NK-92 treated with Interleukin-12 subunit alpha and Interleukin-12 subunit beta, amount 100 ng/mL, for 24 hours (cell line): ENCODE results near the gene STK26.
"Not testable (repeated sequence)": the region's sequence is repeated elsewhere in the genome, so short reads cannot be mapped to it uniquely, and the experiment has no call there.

Experiments
- DNase-seq: peaks from one replicate; lab custom pipeline; 2025; lab: John Stamatoyannopoulos, UW

The STK26 gene

DNA sequence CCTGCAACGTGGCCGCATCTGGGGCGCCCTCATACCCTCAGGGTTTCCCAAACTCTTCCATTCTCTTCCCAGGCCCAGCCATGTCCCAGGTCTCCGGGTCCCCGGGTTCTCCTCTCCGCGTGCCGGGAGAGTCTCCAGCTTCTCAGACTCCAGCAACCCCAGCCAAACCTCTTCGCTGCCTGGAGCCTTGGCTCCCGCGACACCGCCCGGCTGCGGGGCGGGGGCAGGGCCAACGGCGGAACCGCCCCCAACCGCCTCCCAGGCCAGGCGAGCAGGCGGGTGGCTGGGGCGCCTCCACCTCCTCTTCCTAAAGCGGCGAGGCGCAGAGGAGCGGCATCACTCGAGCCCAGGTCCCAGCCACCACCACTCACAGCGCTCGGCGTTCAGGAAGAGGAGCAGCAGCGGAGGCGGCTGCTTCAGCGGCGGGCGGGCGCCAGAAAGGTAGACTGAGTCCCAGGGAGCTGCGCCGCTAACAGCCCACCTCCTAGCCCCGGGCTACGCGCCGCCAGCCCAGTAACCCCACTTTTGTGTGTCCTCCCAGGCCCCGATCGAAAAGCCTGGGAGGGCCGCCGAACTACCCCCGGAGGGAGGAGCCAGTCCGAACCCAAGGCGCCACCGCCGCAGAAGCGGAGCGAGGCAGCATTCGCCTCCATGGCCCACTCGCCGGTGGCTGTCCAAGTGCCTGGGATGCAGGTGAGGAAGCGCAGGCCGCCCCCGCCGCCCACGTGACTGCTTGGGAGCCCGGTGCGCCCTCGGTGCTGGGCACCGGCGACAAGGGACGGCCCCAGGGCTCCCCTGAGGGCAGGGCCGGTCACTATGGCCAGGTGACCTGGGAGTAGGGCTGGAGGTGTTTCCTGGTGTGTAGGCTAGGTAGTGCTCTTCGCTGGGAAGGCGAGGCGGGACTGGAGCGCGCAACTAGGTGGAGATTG is at the start of gene STK26:
STK26 (plus strand) TSS at position 336 of the 929 bp plus-strand sequence; CDS start at position 652, 316 bp downstream.
- DNase-seq = peak; percentile 56

DNA sequence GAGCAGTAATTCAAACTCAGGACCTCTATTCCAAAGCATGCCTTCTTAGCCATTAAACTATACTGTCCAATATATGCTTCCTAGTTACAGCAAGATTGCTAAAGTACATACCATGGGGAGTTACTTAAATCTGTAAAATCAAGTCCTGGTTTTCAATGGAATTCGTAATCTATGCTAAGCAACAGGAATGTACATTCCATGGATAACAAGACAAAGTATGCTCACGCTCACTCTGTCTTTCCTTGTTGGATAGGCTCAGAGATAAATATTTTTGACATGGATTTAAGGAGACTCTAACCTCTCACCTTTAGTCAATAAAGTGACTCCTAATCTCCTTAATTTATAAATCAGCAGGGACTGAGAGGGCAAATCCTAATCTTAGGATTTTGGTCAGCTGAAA is 47.3 kb upstream of the STK26 start:
- no peak for DNase-seq

DNA sequence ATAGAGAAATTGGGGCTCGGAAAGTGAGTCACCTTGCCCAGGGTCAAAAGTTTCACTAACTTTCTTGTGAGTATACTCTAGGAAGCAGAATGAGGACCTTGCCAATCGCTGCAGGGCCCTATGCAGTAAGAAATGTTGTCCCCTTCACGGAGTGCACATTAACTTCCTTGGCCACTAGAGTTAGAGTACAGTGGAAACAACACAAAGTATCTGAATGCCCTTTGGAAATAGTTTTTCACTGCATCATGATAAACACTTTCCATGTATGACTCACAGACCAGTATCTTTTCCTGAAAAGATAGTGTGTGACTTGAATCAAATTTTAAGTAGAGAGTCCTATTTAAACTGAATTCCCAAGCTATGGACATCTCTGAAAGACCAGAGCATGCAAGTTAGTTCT is 45.5 kb upstream of the STK26 start:
- DNase-seq = no peak

DNA sequence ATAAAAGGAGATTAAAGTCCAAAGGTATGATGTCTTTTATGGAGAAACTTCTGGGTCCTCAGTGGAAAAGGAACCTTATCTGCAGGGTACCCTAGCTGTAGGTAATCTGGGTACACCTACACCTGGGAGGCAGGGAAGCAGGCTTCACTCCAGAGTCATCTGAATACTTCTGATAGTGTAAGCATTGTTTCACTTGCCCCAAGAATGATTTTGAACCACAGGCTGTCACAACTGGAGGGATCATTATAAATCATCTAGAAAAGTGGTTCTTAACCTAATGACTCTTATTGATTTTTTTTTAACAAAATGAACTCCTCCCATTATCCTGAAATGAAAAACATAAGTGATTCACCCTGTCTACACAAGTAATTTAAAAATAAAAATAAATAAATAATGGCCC is 44.0 kb upstream of the STK26 start:
- no peak for DNase-seq

DNA sequence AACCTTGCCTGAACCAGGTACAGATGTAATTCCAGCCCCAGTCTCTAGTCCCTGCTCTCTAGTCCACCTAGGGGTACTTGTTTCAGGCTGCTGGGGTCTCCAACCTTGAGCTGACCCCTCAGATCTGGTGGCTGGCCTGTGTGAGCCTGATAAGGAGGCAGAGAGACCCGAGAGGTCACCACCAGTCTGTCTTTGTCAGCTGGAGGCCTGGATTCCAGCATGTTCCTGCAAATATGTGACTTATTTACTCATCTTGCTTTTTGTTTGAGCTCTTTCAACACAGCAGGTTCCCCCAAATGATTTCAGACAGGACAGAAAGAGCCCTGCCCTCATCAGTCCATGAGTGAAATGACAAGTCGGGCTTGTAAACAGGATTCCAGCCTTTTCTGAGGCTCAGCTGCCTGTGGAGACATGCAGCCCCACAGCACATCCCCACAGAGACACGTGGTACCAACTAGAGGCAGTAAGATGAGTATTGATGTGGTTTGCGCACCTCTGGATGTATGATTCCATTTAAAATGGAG is 37.5 kb upstream of the STK26 start:
- no peak for DNase-seq

DNA sequence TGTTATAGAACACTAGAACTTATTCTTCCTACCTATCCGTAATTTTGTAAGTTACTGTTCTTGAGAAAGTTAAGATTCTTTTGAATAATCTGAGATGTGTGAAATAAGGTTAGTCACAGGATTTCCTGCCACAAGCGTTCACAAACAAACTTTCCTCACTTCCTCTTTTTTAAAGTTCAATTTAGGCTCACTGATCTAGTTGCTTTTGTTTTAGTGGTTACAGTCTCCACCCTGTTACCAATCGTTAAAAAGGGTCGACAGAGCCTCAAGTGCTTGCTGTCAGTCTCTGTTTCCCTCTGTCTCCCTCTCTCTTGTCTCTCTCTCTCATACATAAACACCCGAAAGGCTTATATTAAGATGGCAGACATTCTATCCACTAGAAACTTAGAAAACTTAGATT is 35.9 kb upstream of the STK26 start:
- DNase-seq = no peak

DNA sequence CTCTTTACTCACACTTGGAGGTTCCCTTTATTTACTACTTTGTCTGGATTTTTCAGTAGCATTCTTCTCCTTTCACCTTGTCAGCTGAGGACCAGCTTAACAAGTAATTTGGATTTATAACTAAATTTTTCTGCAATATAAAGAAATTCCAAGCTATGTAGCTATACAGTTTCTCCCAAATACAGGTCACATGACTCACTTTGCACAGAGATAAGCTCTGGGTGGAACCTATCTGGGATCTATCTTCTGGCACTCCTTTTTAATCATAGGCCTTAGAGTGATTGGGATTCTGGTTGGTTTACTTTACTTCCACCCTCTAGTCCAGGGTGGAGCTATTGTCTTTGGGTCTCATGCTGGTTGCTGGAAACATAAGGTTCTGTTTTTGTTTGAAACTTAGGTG is 34.9 kb upstream of the STK26 start:
- DNase-seq = no peak

DNA sequence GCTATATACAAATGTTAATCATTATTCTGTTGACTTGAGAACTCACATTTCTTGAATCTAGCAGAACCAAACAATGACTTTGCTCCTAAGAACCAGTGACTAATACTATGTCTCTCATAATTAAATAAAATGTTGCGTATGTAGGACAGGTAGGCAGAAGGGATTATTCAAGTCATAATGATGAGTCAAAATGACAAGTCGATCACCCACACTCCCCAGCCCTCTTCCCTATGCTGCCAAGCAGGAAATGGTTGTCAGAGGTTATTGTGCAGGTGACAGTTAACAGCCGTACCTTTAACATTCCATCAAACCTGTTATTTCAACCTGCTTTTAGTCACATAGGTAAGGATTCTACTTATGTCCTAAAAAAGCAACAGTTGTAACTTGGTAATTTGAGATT is 22.0 kb upstream of the STK26 start:
- DNase-seq = no peak

DNA sequence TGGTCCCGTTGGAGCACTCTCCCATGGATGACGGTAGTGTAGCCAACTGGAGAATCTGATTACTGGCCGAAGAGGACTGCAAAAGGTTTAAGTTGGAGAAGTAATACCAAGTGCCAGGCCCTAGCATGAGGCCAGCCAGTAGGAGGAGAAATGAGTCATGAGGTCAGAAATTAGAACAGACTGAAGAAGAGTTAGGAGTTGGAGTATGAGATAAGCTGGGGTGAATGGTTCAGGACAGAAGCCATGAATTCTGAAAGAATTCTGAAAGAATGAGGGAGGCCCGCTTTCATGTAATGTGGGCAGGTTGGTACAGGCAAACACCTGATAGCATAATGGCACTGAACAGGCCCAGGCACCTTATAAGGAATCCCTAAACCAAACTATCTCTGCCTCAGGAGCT is 18.4 kb upstream of the STK26 start:
- DNase-seq = no peak

DNA sequence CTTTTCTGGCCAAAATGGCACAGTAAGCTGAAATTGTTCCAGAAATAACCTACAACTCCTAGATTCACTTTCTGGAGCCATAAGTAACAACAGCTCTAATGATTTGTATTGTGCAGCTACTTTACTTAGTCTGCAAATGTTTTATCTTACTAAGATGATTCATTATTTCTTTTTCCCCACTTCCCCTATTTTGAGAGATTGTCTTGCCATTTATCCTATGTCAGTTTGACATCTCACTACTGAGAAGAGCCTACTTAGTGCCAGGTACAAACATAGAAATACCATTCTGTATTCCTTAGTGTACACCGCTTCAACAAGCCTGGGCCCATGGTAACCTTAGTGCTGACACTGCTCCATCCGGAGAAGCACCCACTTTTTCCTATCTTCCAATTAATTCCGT is 13.8 kb upstream of the STK26 start:
- DNase-seq = no peak

DNA sequence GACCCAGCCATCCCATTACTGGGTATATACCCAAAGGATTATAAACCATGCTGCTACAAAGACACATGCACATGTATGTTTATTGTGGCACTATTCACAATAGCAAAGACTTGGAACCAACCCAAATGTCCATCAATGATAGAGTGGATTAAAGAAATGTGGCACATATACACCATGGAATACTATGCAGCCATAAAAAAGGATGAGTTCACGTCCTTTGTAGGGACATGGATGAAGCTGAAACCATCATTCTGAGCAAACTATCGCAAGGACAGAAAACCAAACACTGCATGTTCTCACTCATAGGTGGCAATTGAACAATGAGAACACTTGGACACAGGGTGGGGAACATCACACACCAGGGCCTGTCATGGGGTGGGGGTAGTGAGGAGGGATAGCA is 12.9 kb upstream of the STK26 start:
- not testable (repeated sequence) for DNase-seq

DNA sequence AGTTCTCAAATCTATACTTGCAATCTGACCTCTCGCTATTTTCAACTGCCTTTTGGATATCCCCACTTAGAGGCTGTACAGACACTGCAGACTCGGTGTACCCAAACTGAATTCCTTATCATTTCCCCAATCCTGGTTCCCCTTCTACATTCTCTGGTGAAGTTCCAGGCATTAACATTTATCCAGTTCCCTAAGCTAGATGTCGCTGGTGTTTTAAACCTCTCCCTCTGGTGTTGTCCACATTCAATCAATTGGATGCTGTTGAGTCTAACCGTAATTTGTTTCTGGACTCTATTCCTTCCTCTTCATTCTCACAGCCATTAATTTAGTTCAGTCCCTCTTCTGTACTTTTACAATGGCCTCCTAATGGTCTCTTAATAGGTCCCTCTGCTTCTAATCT is 7.2 kb upstream of the STK26 start:
- no peak for DNase-seq

DNA sequence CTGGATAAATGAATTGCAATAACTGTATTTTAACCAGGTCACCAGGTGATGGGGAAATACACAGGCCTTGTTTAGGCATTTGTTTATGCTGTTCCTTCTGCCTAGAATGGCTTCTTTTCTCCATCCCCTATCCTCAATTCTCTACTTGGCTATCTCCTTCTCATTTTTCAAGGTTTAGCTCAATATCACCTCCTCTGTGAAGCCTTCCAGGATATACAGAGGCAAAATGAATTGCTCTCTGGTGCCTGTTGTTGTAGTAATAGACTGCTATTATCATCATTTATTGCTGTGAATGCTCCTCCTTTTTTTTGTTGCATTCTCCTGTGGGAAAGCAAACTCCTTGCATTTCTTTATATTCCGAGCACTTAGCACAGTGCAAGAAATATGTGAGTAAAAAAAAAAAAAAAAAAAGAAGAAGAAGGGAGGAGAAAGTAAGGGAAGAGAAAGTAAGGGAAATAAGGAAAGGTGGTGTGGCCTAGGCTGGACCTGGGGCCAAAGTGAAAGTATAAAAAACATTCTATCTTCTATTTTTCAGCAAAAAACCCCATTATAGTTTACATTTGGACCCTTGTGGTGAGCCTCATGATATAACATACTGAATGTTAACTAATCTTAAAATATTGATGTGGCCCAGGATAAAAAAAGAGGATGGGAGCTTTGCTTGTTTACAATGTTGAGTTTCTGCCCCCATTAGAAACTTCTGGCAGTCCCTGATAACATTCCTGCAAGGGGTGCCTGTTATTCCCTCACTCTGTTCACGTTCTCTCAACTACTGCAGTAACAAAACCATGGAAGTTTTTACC is 6.3 kb upstream of the STK26 start:
- no peak for DNase-seq

DNA sequence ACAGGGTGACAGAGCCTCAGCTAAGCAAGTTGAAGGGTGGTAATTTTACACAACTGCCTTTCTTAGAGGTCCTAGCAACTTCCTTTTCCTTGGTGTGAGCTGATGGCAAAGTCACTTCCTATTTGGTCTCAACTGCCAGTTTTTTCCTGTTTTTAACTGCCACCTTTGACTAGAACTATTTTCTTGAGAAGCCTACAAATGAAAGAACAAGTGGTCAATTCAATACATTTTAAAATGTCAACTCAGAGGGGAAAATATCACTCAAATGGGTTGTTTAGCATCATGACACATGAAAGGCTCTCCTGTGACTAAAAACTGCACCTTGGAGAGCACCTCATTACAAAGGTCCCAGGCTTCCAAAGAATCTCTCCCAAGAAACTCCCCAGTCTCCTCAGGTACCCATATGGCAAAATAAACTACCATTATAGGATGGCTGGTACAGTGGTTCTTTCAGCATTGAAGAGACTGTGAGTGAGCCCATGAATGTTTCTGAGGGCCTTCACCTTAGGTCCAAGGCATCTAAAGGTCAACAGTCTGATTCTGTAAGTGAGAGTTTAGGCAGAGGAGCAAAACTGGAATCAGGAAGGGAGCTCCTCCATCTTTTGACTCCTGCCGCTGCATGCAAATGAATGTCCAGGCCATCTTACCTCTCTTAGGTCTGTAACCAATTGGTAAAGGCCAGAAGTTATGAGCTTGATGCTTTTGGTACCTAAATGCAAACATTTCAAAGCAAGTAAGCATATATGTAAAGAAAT is 5.5 kb upstream of the STK26 start:
- DNase-seq = no peak

DNA sequence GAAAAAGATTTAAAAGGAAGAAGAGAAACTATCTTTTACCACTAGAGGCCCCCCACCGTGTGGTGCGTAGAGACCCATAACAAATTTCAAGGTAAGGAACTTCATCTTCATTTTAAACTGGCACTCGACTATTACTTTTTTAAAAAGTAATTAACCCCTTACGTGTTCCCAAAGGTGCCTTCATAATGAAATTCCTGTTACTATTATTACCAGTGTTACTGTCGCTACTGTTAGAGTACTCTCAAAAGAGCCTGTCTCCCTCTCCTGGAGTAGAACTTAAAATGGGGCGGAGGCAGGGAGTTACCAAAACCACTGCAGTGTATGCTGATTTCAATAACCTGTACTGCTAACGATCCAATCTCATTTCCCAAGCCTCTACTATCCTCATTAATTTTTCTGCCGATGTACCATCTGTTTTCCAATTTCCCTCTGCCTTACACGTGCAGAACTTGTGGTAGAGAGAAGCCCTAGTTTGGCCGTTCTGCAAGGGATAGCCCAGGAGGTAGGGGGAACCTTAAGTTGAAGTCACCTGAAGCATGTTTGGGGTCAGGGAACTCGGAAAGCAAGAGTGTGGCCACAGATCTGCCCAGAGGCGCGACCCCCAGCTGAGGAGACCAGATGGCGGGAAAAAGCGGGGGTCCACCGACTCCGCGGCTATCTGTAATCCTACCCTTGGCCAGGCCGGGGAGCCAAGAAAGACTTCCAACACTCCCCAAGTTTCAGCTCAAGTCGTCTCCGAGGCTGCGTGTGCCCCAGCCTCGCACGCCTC is 720 bp upstream of the STK26 start:
- peak; percentile 30 for DNase-seq

DNA sequence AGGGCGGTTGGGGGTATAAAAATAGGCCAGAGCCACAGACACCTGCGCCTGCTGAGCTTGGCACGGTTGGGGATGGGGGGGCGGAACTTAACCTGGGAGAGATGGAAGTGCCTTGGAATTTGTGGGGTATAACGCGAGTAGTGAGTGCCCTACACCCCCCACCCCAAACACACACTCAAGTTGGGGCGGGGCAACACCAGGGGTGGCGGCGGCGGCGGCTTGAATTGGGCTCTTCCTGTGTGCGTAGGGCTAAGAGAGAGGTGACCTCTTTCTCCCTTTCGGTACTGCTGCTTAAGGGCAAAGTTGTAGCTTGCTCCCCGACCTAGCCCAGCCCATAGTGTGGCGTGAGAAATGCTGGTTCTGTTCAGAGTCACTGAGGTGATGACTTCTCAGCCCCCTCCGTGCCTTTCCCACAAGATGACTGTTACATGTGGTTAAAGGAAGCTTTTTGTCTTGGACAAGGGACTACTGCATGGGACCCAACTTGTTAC is 839 bp downstream of the STK26 start:
- peak; percentile 41 for DNase-seq

DNA sequence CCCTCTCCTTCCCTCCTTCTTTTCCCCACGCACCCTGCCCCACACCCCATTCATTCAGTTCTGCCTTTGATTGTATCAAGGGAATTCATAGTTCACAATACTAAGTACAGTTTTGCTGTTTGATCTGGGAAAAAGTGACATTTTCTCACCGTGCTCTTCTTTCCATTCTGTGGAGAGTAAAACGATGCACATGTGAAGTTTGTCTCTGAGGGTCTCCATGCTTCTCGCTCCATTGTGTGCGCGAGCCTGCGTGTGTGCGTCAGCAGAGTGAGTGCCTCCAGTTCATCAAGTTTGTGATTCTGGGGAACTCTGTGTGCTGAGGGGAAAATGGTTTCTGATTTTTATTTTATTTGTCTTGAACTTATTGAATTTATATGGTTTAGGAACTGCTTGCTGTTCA is 1.9 kb downstream of the STK26 start:
- no peak for DNase-seq

DNA sequence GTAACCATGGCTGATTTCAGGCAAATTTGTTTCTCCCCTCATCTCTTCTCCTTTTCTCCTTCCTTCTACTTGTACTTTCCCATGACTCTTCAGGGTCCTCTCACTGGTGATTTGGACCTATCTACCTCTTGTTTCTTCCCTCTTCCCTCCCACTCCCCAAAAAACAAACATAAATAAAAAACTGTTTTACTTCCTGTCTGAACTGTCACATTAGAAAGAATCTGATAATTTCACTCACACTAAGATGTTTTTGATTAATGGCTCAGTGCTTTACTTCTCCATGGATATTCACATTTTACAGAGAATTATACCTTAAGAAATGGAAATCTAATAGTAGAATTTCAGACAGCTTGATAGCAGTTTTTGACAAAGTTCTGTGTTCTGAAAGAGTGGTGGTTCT is 7.2 kb downstream of the STK26 start:
- no peak for DNase-seq

DNA sequence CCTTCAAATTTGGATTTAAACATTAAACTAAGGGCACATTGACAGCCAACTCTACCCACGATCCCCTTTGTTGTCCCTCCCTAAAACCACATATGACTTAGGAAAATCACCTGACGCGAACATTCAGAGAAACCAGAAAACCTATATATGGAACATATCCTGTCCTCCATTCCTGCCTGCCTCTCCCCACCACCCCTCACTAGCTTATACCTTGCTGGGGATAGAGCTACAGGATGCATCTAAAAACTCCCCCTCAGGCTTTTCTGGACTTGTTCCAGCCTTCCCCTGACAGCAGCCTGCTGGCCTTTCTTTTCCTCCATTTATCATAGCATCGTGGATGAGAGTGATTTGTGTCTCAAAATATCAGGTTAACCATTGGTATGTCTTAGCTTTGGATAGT is 8.8 kb downstream of the STK26 start:
- DNase-seq = no peak

DNA sequence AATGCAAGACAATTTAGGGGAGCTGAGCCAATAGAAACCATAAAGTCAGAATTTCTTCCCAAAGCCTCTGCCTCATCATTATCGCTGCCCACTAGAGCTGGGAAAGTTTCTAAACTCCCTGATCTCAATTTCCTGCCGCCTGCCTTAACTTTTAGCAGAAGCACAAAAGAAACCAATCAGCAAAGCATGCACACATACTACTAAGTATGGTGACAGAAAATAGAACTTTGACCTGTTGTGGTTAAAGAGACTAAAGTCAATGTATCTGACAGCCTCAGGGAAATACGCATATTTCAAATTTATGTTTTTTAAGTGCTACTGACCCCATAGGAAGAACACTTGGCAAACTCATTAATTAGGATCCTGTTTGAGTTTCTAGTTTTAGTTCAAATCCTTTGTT is 10.1 kb downstream of the STK26 start:
- no peak for DNase-seq

DNA sequence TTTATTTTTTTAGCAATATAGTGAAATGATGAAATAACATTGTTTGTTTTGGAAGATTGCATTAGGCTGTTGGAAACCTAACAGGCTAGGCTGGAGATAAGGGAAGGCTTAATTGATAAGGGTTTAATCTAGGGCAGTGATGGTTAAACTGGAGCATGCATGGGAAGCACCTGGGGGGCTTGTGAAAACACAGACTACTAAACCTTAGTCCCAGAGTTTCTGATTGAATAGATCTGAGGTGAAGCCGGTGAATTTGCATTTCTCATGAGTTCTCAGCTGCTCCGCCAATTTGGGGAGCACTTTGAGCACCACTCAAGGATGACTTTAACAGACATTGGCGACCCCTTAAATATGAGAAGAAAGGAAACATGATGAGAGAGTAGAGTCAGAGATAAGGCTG is 11.5 kb downstream of the STK26 start:
- DNase-seq = no peak
